HFF-Myc (cell line): Measurements from ENCODE around the gene NLK.
"Not testable (repeated sequence)": the region's sequence is repeated elsewhere in the genome, so short reads cannot be mapped to it uniquely, and the experiment has no call there.

Source experiments
- DNase-seq: peaks from one replicate; pipeline ENCODE4 v3.0.0-alpha.2; 2011; ENCODE audit warnings: low read depth; ENCODE audit errors: extremely low read depth
- H3K4me3 ChIP-seq: replicated peaks from 2 replicates; pipeline ENCODE4 v1.5.1; 2011; ENCODE audit warnings: low read depth, mild to moderate bottlenecking, control low read depth, low read length
- TF ChIP-seq, protein P1 (sequence below): IDR thresholded peaks from 2 replicates; pipeline ENCODE4 v1.5.1; 2012; ENCODE audit warnings: mild to moderate bottlenecking, low read depth, low read length, control low read depth; ENCODE audit errors: missing control alignments

Gene NLK

DNA sequence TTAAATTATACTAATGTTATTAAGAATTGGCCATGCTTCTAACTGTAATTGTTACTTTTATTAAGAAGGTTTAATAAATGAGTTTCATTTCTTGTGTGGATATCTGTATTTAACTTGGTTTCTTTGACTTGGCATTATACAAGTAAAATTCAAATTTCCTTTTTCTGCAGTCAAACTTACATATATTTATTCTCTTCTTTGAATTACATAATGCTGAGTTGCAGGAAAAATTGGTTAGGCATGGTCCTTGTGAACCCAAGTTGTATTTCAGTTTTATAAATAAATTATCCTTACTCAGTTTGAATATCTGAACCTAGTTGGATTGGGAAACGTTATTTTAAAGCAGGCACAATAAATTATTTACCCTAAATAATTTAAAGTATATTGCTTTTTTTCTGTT is 54.8 kb downstream of the NLK start:
- TF ChIP-seq, protein P1, sequence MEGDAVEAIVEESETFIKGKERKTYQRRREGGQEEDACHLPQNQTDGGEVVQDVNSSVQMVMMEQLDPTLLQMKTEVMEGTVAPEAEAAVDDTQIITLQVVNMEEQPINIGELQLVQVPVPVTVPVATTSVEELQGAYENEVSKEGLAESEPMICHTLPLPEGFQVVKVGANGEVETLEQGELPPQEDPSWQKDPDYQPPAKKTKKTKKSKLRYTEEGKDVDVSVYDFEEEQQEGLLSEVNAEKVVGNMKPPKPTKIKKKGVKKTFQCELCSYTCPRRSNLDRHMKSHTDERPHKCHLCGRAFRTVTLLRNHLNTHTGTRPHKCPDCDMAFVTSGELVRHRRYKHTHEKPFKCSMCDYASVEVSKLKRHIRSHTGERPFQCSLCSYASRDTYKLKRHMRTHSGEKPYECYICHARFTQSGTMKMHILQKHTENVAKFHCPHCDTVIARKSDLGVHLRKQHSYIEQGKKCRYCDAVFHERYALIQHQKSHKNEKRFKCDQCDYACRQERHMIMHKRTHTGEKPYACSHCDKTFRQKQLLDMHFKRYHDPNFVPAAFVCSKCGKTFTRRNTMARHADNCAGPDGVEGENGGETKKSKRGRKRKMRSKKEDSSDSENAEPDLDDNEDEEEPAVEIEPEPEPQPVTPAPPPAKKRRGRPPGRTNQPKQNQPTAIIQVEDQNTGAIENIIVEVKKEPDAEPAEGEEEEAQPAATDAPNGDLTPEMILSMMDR: no peak
- H3K4me3 ChIP-seq: no peak overlapping the region
- no peak for DNase-seq

DNA sequence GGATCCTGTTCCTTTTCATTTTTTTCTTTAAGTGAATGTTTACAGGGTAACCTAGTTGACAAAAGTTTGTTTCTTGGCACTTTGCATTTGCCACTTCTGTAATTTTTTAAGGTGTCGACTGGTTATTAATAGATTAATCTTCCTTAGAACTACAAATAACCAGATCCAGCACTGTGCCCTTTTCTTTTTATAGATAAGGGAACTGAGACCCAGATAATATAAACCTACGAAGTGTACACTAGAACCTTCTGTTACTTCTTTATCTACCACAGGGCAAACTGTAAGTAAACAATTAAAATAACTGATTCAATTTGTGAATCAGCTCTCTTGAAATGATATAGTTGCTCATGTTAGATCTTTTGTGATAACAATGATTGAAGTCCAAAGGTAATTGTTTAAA is 55.4 kb downstream of the NLK start:
- no peak overlapping the region for H3K4me3 ChIP-seq
- TF ChIP-seq, protein P1: no peak
- no peak for DNase-seq

DNA sequence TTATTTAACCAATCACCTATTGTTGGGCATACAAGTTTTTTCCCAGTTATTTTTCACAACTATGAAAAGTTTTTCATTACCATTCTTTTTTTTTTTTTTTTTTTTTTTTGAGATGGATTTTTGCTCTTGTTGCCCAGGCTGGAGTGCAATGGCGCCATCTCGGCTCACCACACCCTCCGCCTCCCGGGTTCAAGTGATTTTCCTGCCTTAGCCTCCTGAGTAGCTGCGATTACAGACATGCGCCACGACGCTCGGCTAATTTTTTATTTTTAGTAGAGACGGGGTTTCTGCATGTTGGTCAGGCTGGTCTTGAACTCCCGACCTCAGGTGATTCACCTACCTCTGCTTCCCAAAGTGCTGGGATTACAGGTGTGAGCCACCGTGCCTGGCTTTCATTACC is 56.1 kb downstream of the NLK start:
- not testable (repeated sequence) for H3K4me3 ChIP-seq, DNase-seq

DNA sequence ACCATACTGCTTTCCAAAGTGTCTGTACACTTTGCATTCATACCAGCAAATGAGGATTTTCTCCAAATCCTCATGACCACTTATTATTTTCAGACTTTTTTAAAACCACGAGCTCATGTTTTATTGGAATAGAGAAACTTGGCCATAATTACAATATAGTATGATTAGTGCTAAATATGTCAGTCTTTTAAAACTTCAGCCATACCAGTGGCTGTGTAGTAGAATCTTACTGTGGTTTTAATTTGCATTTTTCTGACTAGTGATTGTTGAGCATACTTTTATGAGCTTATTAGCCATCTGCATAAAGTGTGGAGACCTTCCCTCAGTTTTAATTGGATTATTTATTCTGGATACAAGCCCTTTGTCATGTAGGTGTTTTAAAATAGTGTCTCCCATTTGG is 57.8 kb downstream of the NLK start:
- TF ChIP-seq, protein P1: no peak
- no peak overlapping the region for H3K4me3 ChIP-seq
- DNase-seq: no peak

DNA sequence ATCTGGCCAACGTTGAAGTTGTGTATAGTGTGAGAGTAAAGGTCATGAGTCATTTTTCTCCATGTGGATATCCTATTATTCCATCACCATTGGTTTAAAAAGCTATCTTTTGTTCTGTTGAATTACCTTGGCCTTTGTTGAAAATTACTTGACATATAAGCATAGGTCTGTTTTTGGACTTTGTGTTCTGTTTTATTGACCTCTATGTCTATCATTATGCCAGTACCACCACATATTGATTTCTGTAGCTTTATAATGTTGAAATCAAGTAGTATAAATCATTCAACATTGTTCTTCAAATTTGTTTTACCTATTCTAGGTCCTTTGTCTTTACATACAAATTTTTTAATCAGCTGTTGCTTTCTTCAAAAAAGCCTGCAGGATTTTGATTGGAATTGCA is 58.5 kb downstream of the NLK start:
- DNase-seq: no peak
- TF ChIP-seq, protein P1: no peak
- no peak overlapping the region for H3K4me3 ChIP-seq

DNA sequence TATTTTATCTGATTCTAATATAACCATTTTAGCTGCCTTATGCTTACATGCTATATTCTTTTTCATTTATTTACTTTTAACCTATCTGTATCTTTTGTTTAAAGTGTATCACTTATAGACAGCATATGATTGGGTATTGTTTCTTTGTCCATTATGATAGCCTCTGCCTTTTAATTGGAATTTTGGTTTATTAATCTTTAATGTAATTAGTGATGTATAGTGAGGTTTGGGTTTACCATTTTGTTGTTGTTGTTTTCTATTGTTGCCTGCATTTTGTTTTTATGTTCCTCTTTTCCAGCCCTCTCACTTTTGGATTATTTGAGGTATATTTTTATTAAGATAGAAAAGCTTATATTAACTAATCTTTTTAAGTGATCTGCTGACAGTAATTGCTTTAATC is 59.4 kb downstream of the NLK start:
- TF ChIP-seq, protein P1: no peak
- DNase-seq: no peak
- no peak overlapping the region for H3K4me3 ChIP-seq

DNA sequence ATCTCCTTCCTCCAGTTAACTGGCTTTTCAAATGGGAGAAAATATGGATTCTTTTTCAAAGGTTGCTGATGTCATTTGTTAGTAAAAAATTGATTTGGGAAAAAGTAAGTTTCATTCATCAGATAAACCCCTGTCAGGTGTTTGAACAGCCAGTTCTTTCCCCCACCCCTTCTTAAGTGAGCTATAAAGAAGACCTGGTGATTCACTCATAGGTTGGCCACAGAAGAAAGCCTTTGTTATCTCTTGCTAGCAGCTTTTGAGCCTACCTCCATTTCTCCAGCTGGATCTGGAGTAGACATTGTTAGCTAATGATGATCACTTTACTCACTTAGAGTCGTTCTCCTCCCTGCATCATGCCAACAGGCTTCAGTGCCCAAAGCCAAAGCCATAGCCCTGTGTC is 63.0 kb downstream of the NLK start:
- DNase-seq: no peak
- TF ChIP-seq, protein P1: no peak
- no peak overlapping the region for H3K4me3 ChIP-seq

DNA sequence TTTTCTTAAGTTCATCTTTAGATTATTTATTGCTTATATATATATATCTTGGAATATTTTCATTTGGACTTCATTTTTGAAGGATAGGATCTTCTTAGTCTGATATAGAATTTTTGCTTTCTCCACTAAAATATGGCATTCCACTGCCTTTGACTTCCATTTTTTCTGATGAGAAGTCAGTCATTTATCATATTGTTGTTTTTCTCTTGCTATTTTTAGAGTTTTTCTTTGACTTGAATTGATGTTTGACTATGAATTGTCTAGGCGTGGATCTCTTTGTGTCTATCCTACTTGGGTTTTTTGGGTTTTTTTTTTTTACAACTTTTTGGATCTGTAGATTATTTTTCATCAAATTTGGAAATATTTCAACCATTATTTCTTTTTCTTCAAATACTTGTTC is 67.7 kb downstream of the NLK start:
- no peak overlapping the region for H3K4me3 ChIP-seq
- no peak for DNase-seq
- TF ChIP-seq, protein P1: no peak
